ENCODE data around the gene GPS1. TPM values are rescaled to one million over a fixed set of nuclear protein-coding genes. Genes with fewer than 3 reads are reported as not detected.

Gene GPS1
- total RNA-seq, 1 experiment from 2014 or later, result 181 TPM

DNA sequence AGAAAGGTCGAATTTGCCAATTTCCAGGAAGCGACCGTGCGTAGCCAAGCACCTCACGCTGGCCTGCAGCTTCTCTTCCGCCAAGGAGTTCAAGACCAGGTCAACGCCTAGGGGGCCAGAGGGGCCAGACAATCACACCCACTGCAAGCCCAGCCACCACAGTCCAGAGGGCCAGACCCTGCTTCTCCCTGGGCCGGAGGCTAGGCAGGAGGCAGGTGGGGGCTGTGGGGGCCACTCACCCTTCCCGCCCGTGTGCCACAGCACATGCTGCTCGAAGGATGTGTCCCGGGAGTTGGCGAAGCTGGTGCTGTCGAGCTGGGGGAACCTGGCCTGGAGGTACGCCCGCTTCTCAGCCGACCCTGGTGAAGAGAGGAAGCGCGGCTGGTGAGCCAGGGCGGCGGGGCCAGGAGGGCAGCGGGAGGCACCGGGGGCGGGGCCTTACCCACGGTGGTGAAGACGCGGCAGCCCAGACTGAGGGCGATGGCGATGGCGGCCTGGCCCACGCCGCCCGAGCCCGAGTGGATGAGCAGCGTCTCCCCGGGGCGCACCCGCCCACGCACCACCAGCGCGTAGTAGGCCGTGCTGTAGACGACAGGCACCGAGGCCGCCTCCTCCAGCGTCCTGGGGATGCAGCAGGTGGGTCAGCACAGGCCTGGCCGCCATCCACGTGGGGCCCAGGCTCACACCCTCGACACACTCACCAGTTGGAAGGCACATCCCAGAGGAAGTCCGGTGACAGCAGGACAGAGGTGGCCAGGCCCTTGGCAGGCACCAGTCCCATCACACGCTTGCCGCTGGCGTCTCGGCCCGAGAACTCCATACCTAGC lies 32.0 kb downstream of the GPS1 start (continued):
- TF ChIP-seq, protein P1, sequence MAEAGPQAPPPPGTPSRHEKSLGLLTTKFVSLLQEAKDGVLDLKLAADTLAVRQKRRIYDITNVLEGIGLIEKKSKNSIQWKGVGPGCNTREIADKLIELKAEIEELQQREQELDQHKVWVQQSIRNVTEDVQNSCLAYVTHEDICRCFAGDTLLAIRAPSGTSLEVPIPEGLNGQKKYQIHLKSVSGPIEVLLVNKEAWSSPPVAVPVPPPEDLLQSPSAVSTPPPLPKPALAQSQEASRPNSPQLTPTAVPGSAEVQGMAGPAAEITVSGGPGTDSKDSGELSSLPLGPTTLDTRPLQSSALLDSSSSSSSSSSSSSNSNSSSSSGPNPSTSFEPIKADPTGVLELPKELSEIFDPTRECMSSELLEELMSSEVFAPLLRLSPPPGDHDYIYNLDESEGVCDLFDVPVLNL (CRISPR knock-in tag; IDR thresholded peaks at IDR 0.05; ENCODE audit: borderline replicate concordance, low read depth), result no peak

DNA sequence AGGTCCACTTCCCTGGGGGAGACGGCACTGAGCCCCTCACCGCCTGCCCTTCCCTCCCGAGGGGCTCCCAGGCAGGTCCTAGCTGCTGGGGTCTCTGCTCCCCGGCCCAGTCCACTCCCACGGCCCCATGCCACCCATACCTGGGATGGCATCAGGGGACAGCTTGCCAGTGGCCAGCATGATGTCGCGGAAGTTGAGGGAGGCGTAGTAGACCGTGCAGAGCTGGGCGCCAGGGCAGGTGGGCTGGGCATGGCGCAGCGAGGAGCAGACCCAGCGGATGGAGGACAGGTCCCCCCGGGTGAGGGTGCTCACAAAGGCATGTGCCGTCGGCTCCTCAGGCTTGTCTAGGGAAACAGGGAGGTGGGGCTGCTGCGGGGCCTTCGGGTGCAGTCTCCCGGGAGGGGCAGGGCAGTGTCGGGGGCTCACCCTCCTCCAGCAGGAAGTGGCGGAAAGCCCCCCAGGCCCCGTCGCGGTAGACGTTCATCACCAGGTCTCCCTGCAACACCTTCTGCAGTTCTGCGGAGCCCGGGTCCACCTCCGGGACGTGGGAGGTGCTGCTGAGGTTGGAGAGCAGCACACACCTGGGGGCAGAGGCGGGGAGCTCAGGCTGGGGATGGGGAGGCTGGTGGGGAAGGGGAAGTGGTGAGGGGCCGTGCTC lies 32.8 kb downstream of the GPS1 start:
- Mint-ChIP-seq H3K9me3 (no peaks in the 10 kb centered on the region), H3K27ac (no peak overlapping the region), H3K4me3 (no peak overlapping the region), H3K36me3 (peaks cover 27% of the 10 kb centered on the region), H3K4me1 (no peaks in the 10 kb centered on the region), H3K27me3 (ENCODE audit: low read depth) (no peaks in the 10 kb centered on the region)
- CTCF ChIA-PET, result no interaction called here
- ATAC-seq (no peak), DNase-seq (ENCODE audit: low spot score) (no peak)
- POLR2A ChIA-PET, result no interaction called here
- TF ChIP-seq NFE2L1 (CRISPR knock-in tag; IDR thresholded peaks at IDR 0.05), result no peak
- TF ChIP-seq NR2C2 (CRISPR knock-in tag; IDR thresholded peaks at IDR 0.05), result no peak
- TF ChIP-seq, protein P2, sequence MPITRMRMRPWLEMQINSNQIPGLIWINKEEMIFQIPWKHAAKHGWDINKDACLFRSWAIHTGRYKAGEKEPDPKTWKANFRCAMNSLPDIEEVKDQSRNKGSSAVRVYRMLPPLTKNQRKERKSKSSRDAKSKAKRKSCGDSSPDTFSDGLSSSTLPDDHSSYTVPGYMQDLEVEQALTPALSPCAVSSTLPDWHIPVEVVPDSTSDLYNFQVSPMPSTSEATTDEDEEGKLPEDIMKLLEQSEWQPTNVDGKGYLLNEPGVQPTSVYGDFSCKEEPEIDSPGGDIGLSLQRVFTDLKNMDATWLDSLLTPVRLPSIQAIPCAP (CRISPR knock-in tag; IDR thresholded peaks at IDR 0.05), result no peak
- TF ChIP-seq ZNF532 (CRISPR knock-in tag; IDR thresholded peaks at IDR 0.05; ENCODE audit: borderline replicate concordance), result no peak
- TF ChIP-seq ZBTB21 (CRISPR knock-in tag; IDR thresholded peaks at IDR 0.05; ENCODE audit: borderline replicate concordance), result no peak

DNA sequence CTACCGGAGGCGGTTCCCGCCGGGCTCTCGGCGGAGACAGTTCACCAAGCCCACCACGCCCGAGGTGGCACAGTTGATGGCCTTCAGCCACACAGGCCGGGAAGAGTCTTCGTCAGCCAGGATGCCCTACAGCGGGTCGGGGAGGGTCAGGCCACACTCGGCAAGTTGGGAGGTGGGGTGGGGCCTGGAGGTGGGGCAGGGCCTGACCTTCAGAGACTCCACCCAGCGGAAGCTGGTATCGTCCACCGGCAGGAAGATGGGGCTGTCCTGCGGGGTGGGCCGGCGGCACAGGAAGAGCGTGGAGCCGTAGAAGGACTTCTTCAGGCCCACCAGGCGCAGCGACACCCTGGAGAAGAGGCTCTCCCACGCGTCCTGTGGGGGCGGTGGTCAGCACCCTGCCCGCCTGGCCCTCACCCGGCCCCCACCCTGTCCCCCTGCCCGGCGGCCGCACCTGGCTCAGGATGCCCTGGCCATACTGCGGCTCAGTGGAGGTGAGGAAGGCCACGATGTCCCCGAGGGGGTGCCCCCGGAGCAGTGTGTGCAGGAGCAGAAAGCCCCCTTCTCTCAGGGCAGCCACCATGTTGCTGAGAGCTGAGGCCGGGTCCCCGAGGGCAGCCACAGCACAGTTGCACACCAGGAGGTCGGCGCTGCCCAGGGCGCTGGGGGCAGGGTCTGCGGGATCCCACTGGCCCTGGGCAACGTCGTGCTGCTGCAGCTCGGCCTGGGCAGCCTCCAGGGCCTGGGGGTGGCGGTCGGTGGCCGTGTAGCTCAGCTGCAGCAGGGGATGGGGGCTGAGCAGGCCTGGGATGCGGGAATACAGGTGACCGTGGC lies 33.5 kb downstream of the GPS1 start:
- DNase-seq (ENCODE audit: low spot score), result no peak
- Mint-ChIP-seq H3K4me1 (no peaks in the 10 kb centered on the region), H3K27ac (no peak overlapping the region), H3K36me3 (peaks cover 27% of the 10 kb centered on the region), H3K4me3 (no peak overlapping the region), H3K9me3 (no peaks in the 10 kb centered on the region), H3K27me3 (ENCODE audit: low read depth) (no peaks in the 10 kb centered on the region)
- no peak for ATAC-seq
- ChIA-PET POLR2A (no interaction called here), CTCF (no interaction called here)
- no peak for TF ChIP-seq ZNF281 (CRISPR knock-in tag; IDR thresholded peaks at IDR 0.05)
- no peak for TF ChIP-seq ATF3 (CRISPR knock-in tag; conservative IDR thresholded peaks at IDR 0.05)
- TF ChIP-seq, protein P3, sequence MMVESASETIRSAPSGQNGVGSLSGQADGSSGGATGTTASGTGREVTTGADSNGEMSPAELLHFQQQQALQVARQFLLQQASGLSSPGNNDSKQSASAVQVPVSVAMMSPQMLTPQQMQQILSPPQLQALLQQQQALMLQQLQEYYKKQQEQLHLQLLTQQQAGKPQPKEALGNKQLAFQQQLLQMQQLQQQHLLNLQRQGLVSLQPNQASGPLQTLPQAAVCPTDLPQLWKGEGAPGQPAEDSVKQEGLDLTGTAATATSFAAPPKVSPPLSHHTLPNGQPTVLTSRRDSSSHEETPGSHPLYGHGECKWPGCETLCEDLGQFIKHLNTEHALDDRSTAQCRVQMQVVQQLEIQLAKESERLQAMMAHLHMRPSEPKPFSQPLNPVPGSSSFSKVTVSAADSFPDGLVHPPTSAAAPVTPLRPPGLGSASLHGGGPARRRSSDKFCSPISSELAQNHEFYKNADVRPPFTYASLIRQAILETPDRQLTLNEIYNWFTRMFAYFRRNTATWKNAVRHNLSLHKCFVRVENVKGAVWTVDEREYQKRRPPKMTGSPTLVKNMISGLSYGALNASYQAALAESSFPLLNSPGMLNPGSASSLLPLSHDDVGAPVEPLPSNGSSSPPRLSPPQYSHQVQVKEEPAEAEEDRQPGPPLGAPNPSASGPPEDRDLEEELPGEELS (CRISPR knock-in tag; IDR thresholded peaks at IDR 0.05), result no peak
- TF ChIP-seq CBFB (CRISPR knock-in tag; IDR thresholded peaks at IDR 0.05; ENCODE audit: low read depth), result no peak
- TF ChIP-seq, protein P4, sequence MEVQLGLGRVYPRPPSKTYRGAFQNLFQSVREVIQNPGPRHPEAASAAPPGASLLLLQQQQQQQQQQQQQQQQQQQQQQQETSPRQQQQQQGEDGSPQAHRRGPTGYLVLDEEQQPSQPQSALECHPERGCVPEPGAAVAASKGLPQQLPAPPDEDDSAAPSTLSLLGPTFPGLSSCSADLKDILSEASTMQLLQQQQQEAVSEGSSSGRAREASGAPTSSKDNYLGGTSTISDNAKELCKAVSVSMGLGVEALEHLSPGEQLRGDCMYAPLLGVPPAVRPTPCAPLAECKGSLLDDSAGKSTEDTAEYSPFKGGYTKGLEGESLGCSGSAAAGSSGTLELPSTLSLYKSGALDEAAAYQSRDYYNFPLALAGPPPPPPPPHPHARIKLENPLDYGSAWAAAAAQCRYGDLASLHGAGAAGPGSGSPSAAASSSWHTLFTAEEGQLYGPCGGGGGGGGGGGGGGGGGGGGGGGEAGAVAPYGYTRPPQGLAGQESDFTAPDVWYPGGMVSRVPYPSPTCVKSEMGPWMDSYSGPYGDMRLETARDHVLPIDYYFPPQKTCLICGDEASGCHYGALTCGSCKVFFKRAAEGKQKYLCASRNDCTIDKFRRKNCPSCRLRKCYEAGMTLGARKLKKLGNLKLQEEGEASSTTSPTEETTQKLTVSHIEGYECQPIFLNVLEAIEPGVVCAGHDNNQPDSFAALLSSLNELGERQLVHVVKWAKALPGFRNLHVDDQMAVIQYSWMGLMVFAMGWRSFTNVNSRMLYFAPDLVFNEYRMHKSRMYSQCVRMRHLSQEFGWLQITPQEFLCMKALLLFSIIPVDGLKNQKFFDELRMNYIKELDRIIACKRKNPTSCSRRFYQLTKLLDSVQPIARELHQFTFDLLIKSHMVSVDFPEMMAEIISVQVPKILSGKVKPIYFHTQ (CRISPR knock-in tag; IDR thresholded peaks at IDR 0.05), result no peak
- TF ChIP-seq, protein P5, sequence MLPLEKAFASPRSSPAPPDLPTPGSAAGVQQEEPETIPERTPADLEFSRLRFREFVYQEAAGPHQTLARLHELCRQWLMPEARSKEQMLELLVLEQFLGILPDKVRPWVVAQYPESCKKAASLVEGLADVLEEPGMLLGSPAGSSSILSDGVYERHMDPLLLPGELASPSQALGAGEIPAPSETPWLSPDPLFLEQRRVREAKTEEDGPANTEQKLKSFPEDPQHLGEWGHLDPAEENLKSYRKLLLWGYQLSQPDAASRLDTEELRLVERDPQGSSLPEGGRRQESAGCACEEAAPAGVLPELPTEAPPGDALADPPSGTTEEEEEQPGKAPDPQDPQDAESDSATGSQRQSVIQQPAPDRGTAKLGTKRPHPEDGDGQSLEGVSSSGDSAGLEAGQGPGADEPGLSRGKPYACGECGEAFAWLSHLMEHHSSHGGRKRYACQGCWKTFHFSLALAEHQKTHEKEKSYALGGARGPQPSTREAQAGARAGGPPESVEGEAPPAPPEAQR (CRISPR knock-in tag; IDR thresholded peaks at IDR 0.05), result no peak
